Fibroblast of mammary gland (primary cell): Measurements from ENCODE around the gene CIAPIN1.

Source experiments
- DNase-seq: peaks from one replicate; pipeline ENCODE4 v3.0.0-alpha.2; 2010; ENCODE audit warnings: low read depth
- H3K4me3 ChIP-seq: 2 replicates; pipeline ENCODE4 v1.5.1; 2011; ENCODE audit warnings: low read depth, mild to moderate bottlenecking, low read length, moderate library complexity; ENCODE audit not compliant: control insufficient read depth
- TF ChIP-seq, protein P1 (sequence below): conservative IDR thresholded peaks from 2 replicates; pipeline ENCODE4 v1.5.1; 2011; ENCODE audit warnings: low read depth, low read length, inconsistent platforms; ENCODE audit not compliant: control insufficient read depth, insufficient read depth

Gene CIAPIN1

DNA sequence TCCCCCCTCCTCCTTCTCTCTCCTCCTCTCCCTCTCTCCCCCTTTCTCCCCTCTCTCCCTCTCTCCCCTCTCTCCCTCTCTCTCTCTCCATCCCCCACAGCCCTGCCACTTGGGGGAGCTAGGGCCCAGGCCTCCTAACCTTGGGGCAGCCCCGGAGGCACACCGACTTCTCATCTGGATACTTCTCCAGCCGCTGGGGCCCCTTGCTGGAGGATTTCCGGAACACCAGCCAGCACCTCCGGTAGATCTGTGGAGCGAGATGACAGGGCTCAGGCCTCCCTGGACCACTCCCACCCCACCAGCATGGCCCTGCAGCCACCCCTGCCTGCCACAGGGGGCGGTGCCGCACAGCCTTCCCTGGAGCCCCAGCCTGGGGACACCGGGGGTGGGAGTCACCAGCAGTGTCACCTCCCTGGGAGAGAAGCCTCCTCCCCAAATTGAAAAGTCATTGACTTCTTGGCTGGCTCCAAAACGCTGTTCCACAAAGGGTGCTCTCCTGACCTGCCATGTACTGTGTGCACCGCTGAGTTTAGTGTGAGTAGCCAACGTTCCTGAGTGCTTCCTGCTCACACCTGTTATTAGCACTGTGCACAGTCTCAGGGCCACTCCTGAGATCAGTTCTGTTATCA, 28.6 kb upstream of the CIAPIN1 start:
- H3K4me3 ChIP-seq = no peak overlapping the region
- TF ChIP-seq, protein P1, sequence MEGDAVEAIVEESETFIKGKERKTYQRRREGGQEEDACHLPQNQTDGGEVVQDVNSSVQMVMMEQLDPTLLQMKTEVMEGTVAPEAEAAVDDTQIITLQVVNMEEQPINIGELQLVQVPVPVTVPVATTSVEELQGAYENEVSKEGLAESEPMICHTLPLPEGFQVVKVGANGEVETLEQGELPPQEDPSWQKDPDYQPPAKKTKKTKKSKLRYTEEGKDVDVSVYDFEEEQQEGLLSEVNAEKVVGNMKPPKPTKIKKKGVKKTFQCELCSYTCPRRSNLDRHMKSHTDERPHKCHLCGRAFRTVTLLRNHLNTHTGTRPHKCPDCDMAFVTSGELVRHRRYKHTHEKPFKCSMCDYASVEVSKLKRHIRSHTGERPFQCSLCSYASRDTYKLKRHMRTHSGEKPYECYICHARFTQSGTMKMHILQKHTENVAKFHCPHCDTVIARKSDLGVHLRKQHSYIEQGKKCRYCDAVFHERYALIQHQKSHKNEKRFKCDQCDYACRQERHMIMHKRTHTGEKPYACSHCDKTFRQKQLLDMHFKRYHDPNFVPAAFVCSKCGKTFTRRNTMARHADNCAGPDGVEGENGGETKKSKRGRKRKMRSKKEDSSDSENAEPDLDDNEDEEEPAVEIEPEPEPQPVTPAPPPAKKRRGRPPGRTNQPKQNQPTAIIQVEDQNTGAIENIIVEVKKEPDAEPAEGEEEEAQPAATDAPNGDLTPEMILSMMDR = peak; percentile 56

DNA sequence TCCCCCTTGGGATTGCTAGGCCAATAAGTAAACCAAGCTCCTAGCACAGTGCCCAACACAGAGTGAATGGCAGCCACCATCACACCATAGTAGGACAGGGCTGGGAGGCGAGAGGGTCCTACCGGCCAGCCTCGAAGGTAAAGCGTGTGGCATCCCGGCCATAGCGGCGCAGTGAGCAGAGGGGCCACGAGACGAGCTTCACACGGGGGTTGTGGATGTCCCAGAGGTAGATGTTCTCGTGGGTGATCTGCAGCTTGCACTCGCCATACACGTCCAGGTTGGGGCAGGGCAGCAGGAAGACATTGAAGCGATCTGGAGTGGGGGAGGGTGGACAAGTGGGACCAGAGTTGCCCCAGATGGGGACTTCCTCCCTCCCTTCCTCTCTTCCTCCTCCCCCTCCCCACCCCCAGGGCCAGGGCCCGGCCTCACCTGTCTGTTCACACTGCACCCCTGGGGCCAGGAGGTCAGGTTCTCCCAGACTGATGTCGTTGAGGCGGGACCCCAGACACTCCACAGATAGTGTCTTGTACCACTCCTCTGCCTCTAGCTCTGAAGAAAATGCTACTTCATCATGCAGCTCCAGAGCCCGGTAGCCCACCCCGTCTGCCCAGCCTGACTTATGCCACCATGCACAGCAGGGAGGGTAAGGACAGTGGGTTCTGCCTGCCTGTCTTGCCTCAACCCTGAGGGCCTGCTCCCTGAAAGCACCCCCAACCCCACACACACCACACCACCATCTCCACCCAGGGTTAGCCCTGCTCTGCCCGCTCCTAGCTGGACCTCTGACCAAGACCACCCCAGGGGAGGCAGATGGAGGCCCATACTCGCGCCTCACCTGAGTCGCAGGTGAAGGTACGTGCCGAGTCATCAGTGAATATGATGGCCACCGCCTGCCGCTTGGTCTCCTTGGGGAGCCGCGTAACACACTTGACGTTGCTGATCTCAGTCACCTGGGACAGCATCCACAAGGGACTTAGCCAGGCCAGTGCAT, 27.8 kb upstream of the CIAPIN1 start:
- DNase-seq = no peak
- TF ChIP-seq, protein P1 = no peak
- no peak overlapping the region for H3K4me3 ChIP-seq

More for the DNA sequence above, 28.6 kb upstream of the CIAPIN1 start:
- DNase-seq = peak; percentile 18

DNA sequence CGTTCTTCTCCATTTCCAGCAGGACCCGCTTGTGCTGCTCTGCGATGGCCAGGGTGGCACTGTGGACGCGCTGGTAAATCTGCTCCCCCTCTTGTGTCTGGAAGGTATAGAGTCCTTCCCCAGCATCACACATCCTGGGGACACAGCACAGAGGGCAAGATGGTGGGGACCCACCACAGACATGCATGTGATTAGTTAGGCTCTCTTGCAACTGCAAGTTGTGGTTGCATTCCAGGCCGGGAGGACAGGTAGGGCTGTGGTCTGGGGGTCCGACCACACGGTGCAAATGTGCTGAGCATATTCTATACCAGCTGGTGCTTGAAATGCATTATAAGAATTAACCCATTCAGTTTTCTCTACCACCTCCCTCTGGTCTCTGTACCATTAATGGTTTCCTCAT, 26.7 kb upstream of the CIAPIN1 start:
- H3K4me3 ChIP-seq = no peak overlapping the region
- TF ChIP-seq, protein P1 = no peak
- no peak for DNase-seq

DNA sequence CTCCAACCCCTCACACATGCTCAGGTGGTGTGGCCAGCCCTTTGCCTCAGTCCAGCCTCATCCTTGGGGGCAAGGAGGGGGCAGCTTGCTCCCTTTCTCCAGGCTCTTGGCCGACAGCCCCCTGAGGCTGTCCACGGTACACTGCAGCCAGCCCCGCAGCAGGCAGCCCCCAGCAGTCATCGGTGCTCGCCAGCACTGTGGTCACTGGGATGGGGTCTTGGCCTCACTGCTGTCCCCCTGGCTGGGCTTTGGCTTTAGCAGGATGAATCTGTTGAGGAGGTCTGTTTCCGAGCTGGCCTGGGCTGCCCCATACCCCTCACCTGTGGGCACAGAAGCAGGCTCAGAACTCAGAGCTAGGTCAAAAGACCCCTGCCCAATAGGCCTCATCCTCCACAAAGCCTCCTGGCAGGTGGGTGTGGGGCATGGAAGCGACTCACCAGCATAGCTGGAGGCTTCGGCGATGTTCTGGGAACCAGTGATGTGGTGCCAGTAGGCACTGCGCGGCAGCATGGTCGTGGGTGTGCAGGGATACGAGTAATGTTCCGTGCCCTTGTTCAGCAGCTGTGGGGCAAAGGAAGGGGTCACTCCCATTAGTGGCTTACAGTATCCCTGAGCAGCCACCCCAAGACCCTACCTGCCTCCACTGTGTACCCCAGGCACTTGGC, 26.1 kb upstream of the CIAPIN1 start:
- no peak for DNase-seq
- H3K4me3 ChIP-seq = no peak overlapping the region
- TF ChIP-seq, protein P1 = no peak

DNA sequence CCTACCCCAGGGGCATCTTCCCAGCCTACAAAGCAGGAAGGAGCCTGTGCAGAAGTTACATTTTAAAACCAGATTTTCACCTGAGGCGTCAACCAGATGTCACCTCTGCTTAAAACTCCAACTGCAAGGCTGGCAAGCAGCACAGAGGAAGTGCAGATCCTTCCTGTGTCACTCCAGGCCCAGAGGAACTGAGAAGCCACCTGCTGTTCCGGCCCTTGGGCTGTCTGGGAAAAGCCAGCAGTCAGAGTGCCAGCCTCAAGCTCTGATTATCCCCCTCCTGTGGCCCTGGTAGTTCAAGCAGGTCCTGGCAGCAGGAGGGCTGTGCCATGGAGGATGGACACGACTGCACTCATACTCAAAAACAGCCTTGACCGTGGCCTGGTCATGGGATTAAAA, 25.5 kb upstream of the CIAPIN1 start:
- no peak overlapping the region for H3K4me3 ChIP-seq
- TF ChIP-seq, protein P1 = no peak

DNA sequence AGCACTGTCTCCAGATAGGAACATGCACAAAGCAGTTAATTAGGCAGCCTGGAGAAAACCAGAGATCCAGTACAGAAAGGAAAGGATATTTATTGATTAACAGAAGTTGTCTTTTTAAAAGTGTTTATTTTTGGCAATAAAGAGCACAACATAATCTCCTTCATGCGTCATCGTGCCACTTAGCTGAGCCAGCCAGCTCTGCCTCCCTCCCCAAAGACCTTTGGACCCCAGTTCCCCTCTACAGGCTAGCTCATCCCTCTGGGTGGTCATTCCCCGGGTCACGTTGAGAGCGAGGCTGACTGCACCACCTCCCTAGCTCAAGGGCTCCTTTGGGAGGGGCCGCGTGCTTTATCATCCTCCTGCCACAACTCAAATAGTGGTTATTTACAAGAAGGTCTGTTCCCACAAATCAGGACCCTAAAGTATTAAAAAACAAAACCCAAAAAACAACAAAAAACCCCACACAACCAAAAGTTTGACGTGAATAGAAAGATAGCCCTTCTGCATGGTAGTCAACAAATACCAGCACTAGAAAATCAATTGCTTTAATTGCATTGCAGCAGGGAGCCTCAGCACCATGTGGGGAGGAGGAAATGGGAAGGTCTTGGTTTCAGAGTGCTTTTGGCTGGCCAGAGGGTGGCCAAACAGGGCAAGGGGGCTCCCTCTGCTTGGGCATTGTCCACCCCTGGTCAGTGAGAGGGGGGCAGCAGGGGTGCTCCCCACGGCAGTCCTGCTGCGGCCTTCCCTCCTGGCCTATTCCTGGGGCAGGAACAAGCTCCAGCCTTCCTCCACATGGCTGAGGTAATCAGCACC, 24.9 kb upstream of the CIAPIN1 start:
- no peak overlapping the region for H3K4me3 ChIP-seq
- TF ChIP-seq, protein P1 = no peak
- DNase-seq = peak; percentile 18

More for the DNA sequence above, 25.5 kb upstream of the CIAPIN1 start:
- DNase-seq = no peak
